Kidney (tissue), 14 donors: Measurements from ENCODE around the gene HMOX1. TPM values are rescaled to one million over a fixed set of nuclear protein-coding genes. Genes with fewer than 3 reads are reported as not detected.

ENCODE experiments used
- DNase-seq, 5 donors: peaks; one replicate each; pipeline ENCODE4 v3.0.0-alpha.2; 2013 to 2020
- FAIRE-seq: peaks from 2 replicates; lab custom pipeline; 2012; peaks lifted over from hg19 to GRCh38; lab: Jason Lieb, UNC
- H3K27ac ChIP-seq, 2 donors: one replicate each; pipeline ENCODE4 v1.7.0; 2013; ENCODE audit warnings: low read depth in 2 of 2, low read length in 2 of 2, inconsistent platforms in 1 of 2
- H3K27me3 ChIP-seq: one replicate; pipeline ENCODE4 v1.7.1; 2013; ENCODE audit warnings: low read length, inconsistent platforms; ENCODE audit not compliant: control insufficient read depth, insufficient read depth
- H3K36me3 ChIP-seq, 3 donors: one replicate each; pipeline versions ENCODE4 v1.7.0 to v1.7.1; 2013; ENCODE audit warnings: low read length in 3 of 3, control low read depth in 1 of 3, inconsistent platforms in 1 of 3; ENCODE audit not compliant: insufficient read depth in 3 of 3, control insufficient read depth in 2 of 3
- H3K4me1 ChIP-seq, 3 donors: one replicate each; pipeline versions ENCODE4 v1.7.0 to v1.7.1; 2013; ENCODE audit warnings: low read length in 3 of 3, inconsistent platforms in 1 of 3, low read depth in 1 of 3; ENCODE audit not compliant: control insufficient read depth in 2 of 3, insufficient read depth in 2 of 3
- H3K4me3 ChIP-seq, 3 donors: one replicate each; pipeline versions ENCODE4 v1.7.0 to v1.8.1; 2013; ENCODE audit warnings: low read length in 3 of 3, control low read depth in 1 of 3, inconsistent platforms in 1 of 3
- H3K9ac ChIP-seq, 3 donors: one replicate each; pipeline versions ENCODE4 v1.7.0 to v1.7.1; 2013; ENCODE audit warnings: low read length in 3 of 3, control low read depth in 1 of 3, inconsistent platforms in 1 of 3
- H3K9me3 ChIP-seq, 3 donors: one replicate each; pipeline versions ENCODE4 v1.7.0 to v1.7.1; 2013; ENCODE audit warnings: low read length in 3 of 3, control low read depth in 1 of 3, inconsistent platforms in 1 of 3; ENCODE audit not compliant: control insufficient read depth in 2 of 3, insufficient read depth in 1 of 3
- CTCF ChIP-seq: IDR thresholded peaks from 3 replicates; pipeline ENCODE4 v1.5.1; 2012; ENCODE audit warnings: mild to moderate bottlenecking, moderate library complexity, borderline replicate concordance; ENCODE audit not compliant: insufficient read depth; ENCODE audit errors: extremely low read depth
- intact Hi-C: fragments of 100-400 bp; cut with DNase I; formaldehyde crosslinking; loops from one replicate; pipeline ENCODE4 v1.11.1; 2022
- polyA plus RNA-seq: library from polyadenylated mRNA; stranded (reverse); fragments of 350-450 nt; fragmentation: Illumina TruSeq; extraction: RNeasy Lipid Tissue Mini Kit (QIAGEN cat#74804); gene quantifications from one replicate; pipeline ENCODE4 v1.2.3, GENCODE V29; 2014; ENCODE audit warnings: low read depth, low replicate concordance; ENCODE audit not compliant: insufficient read depth
- total RNA-seq: library from RNA; stranded (reverse); fragmentation: NEBNext Ultra II Directional; extraction: Animal tissue kit (Norgen Biotek cat#: 25700); gene quantifications from one replicate; pipeline ENCODE4 v1.2.1, GENCODE V29; 2021
- donor health status: control.
- donor health status: control.
- donor health status: control.
- donor health status: control.
- donor health status: control.
- donor health status: DM: yes; HTN: yes; CAD: no.
- donor health status: Normal renal cell carcinoma (clear cell type).

The HMOX1 gene
- total and polyA plus RNA-seq, 2 donors from 2014 or later: 37.7 to 234 TPM

- H3K36me3 ChIP-seq: peaks cover 12 to 50% (median 29%) of the 10 kb centered on the region in 3 donors
Measured at GRCh38 chr22:35342390-35342789, 38.5 kb upstream of the HMOX1 start.

GRCh38 chr22:35343664-35344550, 37.0 kb upstream of the HMOX1 start:
- Histone ChIP-seq H3K27me3 (no peaks in the 10 kb centered on the region), H3K36me3 (peaks cover 12 to 41% (median 26%) of the 10 kb centered on the region in 3 donors), H3K4me1 (no peaks in the 10 kb centered on the region), H3K9ac (no peak overlapping the region), H3K27ac (no peak overlapping the region), H3K4me3 (peak overlapping the region in 1 of 3 donors; percentile 39), H3K9me3 (no peaks in the 10 kb centered on the region)
- no peak for FAIRE-seq
- no peak for TF ChIP-seq CTCF
- intact Hi-C loops: loop anchor here (10.0 kb wide), 1 partner anchor 241 kb away; no protein-coding TSS in a partner anchor
- peak in 1 of 5 donors; percentile 71 for DNase-seq

More at GRCh38 chr22:35342390-35342789, 38.5 kb upstream of the HMOX1 start:
- Histone ChIP-seq H3K27me3 (no peaks in the 10 kb centered on the region), H3K9me3 (no peaks in the 10 kb centered on the region), H3K4me3 (no peak overlapping the region), H3K4me1 (no peaks in the 10 kb centered on the region), H3K9ac (no peak overlapping the region), H3K27ac (no peak overlapping the region)
- intact Hi-C loops: loop anchor here (10.0 kb wide), 1 partner anchor 242 kb away; no protein-coding TSS in a partner anchor
- no peak for TF ChIP-seq CTCF
- FAIRE-seq (no peak), DNase-seq (peak in 1 of 5 donors; percentile 43)

- peaks cover 12 to 41% (median 24%) of the 10 kb centered on the region in 3 donors for H3K36me3 ChIP-seq
- no peak overlapping the region for H3K4me3 ChIP-seq
- DNase-seq (peak in 1 of 5 donors; percentile 64), FAIRE-seq (no peak)
- H3K27ac ChIP-seq: no peak overlapping the region
- H3K27me3 ChIP-seq: no peaks in the 10 kb centered on the region
- TF ChIP-seq CTCF: no peak
- intact Hi-C loops: loop anchor here (10.0 kb wide), 1 partner anchor 240 kb away; no protein-coding TSS in a partner anchor
- no peak overlapping the region for H3K9ac ChIP-seq
- H3K4me1 ChIP-seq: no peaks in the 10 kb centered on the region
- no peaks in the 10 kb centered on the region for H3K9me3 ChIP-seq
Measured at GRCh38 chr22:35344956-35345690, 35.8 kb upstream of the HMOX1 start.
